NT2/D1 (cell line): ENCODE data around the gene GALC.

Source experiments
- YY1 ChIP-seq: IDR thresholded peaks from 2 replicates; pipeline ENCODE4 v1.6.1; 2011; ENCODE audit not compliant: insufficient read length, insufficient read depth
- ZNF274 ChIP-seq: IDR thresholded peaks from 2 replicates; pipeline ENCODE4 v1.6.1; 2011; ENCODE audit warnings: mild to moderate bottlenecking, low read depth, low read length

DNA sequence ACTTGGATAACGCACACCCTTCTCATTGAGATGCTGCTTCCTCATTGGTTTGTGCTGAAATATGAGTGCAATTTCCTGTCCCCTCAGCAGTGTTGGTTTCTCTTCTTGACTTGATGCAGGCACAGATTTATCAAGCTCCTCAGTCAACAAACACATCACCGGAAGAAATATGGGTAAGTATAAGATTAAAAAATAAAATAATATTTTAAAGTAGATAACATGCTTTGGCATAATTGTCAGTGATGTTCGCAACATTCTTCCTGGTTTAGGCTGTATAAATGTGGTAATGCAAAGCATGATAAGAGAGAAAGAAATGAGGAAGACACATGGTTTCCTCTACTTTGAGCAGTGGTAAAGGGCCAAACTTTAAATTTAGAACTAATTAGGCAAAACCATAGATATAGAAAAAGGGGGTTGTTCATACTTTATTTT, 12.1 kb upstream of the GALC start, which contains the start of gene GPR65:
- no peak for TF ChIP-seq YY1
- TF ChIP-seq ZNF274, result no peak
